Mesothelial cell of epicardium (in vitro differentiated cells): ENCODE data around the gene UBE2E2. TPM values are rescaled to one million over a fixed set of nuclear protein-coding genes. Genes with fewer than 3 reads are reported as not detected.

Experiments used
- DNase-seq, 2 experiments: peaks; one replicate each; pipeline ENCODE4 v3.0.0; 2021; ENCODE audit warnings: low spot score in 2 of 2; ENCODE audit not compliant: unreplicated experiment in 2 of 2
- H3K27ac Mint-ChIP-seq: 2 replicates; pipeline ENCODE4 v1.8.0; 2021; ENCODE audit warnings: mixed read lengths
- H3K27me3 Mint-ChIP-seq: 2 replicates; pipeline ENCODE4 v1.8.0; 2021; ENCODE audit warnings: low read depth, mixed read lengths
- H3K36me3 Mint-ChIP-seq: 2 replicates; pipeline ENCODE4 v1.8.0; 2021; ENCODE audit warnings: mixed read lengths
- H3K4me1 Mint-ChIP-seq: 2 replicates; pipeline ENCODE4 v1.8.0; 2021; ENCODE audit warnings: mixed read lengths
- H3K4me3 Mint-ChIP-seq: 2 replicates; pipeline ENCODE4 v1.8.0; 2021; ENCODE audit warnings: mild to moderate bottlenecking, moderate library complexity, mixed read lengths
- H3K9me3 Mint-ChIP-seq: 2 replicates; pipeline ENCODE4 v1.8.0; 2021; ENCODE audit warnings: mixed read lengths
- total RNA-seq: library from RNA; stranded (reverse); gene quantifications from 3 replicates; pipeline ENCODE4 v1.2.1, GENCODE V29; 2021
- TF ChIP-seq, protein P1 (sequence below): fragments of 200-600 bp; sonication (generic); IDR thresholded peaks from one replicate; pipeline ENCODE4 v1.5.0; 2021; ENCODE audit warnings: antibody characterized with exemption; ENCODE audit not compliant: unreplicated experiment

Gene UBE2E2
- total RNA-seq, result 42.3 to 47.8 TPM (median 47.0 TPM) in 3 replicates

DNA sequence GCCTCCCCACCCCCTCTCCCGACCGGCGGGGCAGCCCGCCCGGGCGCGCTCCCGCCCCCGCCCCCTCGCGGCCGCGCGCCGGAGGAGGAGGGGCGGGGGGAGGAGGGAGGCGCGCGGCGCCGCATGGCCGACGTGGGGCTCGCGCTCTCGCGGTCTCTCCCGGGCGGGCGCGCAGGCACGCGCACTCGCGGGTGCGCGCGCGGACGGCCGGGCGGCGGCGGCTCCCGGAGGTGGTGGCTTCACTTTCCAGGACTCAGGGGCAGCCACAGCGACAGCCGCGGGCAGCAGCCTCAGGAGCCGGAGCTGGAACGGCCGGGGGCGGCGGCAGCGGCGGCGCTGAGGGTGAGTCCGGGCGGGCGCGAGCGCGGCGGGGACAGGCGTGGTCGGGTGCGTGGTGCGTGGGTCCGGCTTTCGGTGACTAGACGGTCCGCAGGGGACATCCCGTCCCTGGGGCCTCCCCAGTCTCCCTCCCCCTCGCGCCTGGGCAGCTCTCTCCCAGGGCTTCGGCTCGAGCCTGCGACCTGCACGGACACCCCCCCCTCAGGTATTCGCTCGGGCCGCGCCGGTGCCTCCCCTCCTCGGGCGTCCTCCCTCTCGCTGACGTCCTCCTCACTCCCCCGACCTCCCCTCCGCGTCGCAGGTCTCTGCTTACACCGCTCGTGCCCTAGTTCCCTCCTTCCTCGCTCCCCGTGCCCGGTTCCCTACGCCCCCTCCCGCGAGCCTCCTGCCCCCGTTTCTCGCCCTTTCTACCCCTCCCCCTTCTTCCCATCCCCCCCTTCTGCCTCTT is at the start of gene UBE2E2:
TSS of gene UBE2E2 (plus strand) at position 407 of the 787 bp plus-strand sequence.
- DNase-seq, result peak; percentile 58 to 75
- no peaks in the 10 kb centered on the region for H3K9me3 Mint-ChIP-seq
- H3K27ac Mint-ChIP-seq, result peak within 1 kb of the TSS; percentile 74
- TF ChIP-seq, protein P1, sequence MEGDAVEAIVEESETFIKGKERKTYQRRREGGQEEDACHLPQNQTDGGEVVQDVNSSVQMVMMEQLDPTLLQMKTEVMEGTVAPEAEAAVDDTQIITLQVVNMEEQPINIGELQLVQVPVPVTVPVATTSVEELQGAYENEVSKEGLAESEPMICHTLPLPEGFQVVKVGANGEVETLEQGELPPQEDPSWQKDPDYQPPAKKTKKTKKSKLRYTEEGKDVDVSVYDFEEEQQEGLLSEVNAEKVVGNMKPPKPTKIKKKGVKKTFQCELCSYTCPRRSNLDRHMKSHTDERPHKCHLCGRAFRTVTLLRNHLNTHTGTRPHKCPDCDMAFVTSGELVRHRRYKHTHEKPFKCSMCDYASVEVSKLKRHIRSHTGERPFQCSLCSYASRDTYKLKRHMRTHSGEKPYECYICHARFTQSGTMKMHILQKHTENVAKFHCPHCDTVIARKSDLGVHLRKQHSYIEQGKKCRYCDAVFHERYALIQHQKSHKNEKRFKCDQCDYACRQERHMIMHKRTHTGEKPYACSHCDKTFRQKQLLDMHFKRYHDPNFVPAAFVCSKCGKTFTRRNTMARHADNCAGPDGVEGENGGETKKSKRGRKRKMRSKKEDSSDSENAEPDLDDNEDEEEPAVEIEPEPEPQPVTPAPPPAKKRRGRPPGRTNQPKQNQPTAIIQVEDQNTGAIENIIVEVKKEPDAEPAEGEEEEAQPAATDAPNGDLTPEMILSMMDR, result no peak
- H3K36me3 Mint-ChIP-seq, result no peaks in the 10 kb centered on the region
- peaks cover 22% of the 10 kb centered on the region for H3K27me3 Mint-ChIP-seq
- H3K4me1 Mint-ChIP-seq, result peaks cover 16% of the 10 kb centered on the region
- H3K4me3 Mint-ChIP-seq, result peak within 1 kb of the TSS; percentile 93

DNA sequence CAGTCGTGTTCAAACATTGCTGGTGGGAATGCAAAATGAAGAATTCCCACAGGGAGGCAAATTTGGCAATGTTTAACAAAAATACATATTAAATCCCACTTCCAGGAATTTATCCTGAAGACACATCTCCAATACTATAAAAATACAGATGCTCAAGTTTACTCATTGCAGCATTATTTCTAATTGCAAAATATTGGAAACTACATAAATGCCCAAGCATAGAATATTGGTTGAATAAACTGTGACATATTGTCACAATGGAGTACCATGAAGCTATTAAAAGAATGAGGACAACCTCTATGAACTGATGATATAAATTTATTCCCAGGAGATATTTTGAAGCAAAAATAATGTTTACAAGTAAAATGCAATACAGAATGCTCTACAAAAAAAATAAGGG is 49.7 kb upstream of the UBE2E2 start:
- Mint-ChIP-seq H3K4me1 (peaks cover 12% of the 10 kb centered on the region), H3K27ac (no peak overlapping the region), H3K36me3 (peaks cover 8% of the 10 kb centered on the region), H3K27me3 (peaks cover 3% of the 10 kb centered on the region), H3K4me3 (no peak overlapping the region), H3K9me3 (peaks cover 23% of the 10 kb centered on the region)
- no peak for DNase-seq
- TF ChIP-seq, protein P1, result no peak

DNA sequence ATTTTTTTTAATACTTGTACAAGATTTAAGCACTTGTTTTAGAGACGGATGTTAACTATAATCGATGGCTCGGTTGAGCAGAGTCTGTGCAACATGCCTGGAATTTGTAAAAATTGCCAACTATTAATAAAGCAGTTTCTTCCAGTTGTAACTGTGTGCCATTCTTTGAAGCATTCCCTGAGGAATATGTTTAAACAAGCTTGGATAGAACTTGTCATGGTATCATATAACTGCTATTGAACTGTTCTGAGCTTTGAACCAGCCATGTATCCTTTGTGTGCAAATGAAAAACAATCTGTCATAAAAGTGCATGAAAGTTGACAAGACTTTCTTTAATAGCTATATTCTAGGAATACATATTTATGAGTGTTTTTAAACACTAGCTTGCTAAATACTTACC is 45.8 kb upstream of the UBE2E2 start:
- no peak for DNase-seq
- peaks cover 4% of the 10 kb centered on the region for H3K27me3 Mint-ChIP-seq
- peaks cover 8% of the 10 kb centered on the region for H3K36me3 Mint-ChIP-seq
- no peak overlapping the region for H3K4me3 Mint-ChIP-seq
- H3K27ac Mint-ChIP-seq, result no peak overlapping the region
- peaks cover 14% of the 10 kb centered on the region for H3K9me3 Mint-ChIP-seq
- TF ChIP-seq, protein P1, result no peak
- peaks cover 22% of the 10 kb centered on the region for H3K4me1 Mint-ChIP-seq

DNA sequence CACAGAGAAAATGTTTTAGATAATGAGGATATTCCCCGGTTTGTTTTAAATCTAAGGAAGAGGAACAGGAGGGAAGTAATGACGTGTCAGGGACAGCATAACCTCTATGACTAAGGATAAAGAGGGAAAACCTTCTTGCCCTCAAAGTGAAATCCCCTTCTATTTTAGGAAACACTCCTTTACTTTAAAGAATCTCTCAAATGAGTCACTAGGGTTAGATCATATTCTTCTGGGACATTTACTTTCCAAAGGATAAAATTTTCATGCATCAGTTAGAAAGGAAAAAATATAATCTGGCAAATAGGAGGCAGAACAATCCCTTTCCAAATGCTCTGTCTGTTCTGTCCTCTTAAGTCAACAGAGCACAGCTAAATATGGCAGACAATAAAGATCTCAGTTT is 43.2 kb upstream of the UBE2E2 start:
- no peak for DNase-seq
- H3K27ac Mint-ChIP-seq, result no peak overlapping the region
- H3K4me3 Mint-ChIP-seq, result no peak overlapping the region
- peaks cover 4% of the 10 kb centered on the region for H3K27me3 Mint-ChIP-seq
- H3K9me3 Mint-ChIP-seq, result peaks cover 11% of the 10 kb centered on the region
- TF ChIP-seq, protein P1, result no peak
- H3K36me3 Mint-ChIP-seq, result peaks cover 7% of the 10 kb centered on the region
- peaks cover 22% of the 10 kb centered on the region for H3K4me1 Mint-ChIP-seq

DNA sequence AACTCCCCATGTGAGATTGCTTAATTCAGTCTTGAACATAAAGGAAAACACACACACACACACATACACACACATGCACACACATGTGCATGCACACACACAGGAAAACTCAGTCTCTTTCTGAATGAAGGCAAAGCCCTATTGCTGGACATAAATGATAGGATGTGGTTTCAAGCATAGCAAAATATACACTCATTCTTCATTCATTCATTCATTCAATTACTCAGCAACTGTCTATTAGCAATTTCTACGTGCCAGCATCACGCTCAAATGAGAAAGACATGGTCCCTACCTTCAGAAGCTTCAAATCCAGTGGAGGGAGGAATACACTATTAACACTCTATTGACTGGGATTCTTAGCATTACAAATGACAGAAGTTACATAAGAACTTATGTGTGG is 41.8 kb upstream of the UBE2E2 start:
- Mint-ChIP-seq H3K9me3 (no peaks in the 10 kb centered on the region), H3K36me3 (no peaks in the 10 kb centered on the region), H3K27me3 (peaks cover 4% of the 10 kb centered on the region), H3K27ac (no peak overlapping the region), H3K4me3 (no peak overlapping the region), H3K4me1 (peaks cover 22% of the 10 kb centered on the region)
- TF ChIP-seq, protein P1, result no peak
- DNase-seq, result no peak
